HepG2 (cell line): ENCODE results near the gene RPTOR. TPM values are rescaled to one million over a fixed set of nuclear protein-coding genes. Genes with fewer than 3 reads are reported as not detected.

Experiments
- ATAC-seq: fragments of 200-7000 bp; cut with Tn5 transposase; 3 replicates; pipeline ENCODE4 v1.9.1; 2020; ENCODE audit warnings: mild to moderate bottlenecking, moderate library complexity
- BruUV-seq: library from RNA; stranded (reverse); fragments of 400-500 nt; replicated peaks from 2 replicates; lab custom pipeline; 2021; lab: Mats Ljungman, UMichigan
- CTCF ChIA-PET: fragments of 300-600 bp; formaldehyde crosslinking; extraction: SDS; loops from one replicate; lab custom pipeline; 2021; ENCODE audit warnings: low total read pairs, inconsistent platforms, low intra/inter-chr PET ratio; lab: Yijun Ruan, JAX
- POLR2A ChIA-PET: fragments of 350-600 bp; sonication (Branson Sonifier 250); formaldehyde crosslinking; loops from one replicate; lab custom pipeline; 2020; ENCODE audit warnings: antibody characterized with exemption, inconsistent platforms; lab: Yijun Ruan, JAX
- DNase-seq: peaks from one replicate; pipeline ENCODE4 v3.0.0-alpha.2; 2015; ENCODE audit warnings: low spot score
- FAIRE-seq: peaks from 3 replicates; lab custom pipeline; 2011; peaks lifted over from hg19 to GRCh38; lab: Jason Lieb, UNC
- H2AFZ ChIP-seq: one replicate; pipeline ENCODE4 v1.6.1; 2011; ENCODE audit warnings: low read length, inconsistent platforms
- H3K27ac ChIP-seq: fragments of 300-600 bp; 3 replicates; pipeline ENCODE4 v1.8.0; 2011; ENCODE audit warnings: mixed run types, mild to moderate bottlenecking, mixed read lengths, low read length, inconsistent platforms; ENCODE audit not compliant: insufficient read depth; ENCODE audit errors: extremely low read length
- H3K27me3 ChIP-seq, 2 experiments: fragments of 200-600 bp in 1 of 2; 2 replicates in 1 of 2; 3 replicates in 1 of 2; pipeline versions ENCODE4 v1.6.0 to v1.8.0; 2011; ENCODE audit warnings: low read length in 2 of 2, mild to moderate bottlenecking in 2 of 2, moderate library complexity in 2 of 2, inconsistent platforms in 1 of 2; ENCODE audit not compliant: insufficient read depth in 2 of 2, control insufficient read depth in 1 of 2
- H3K36me3 ChIP-seq, 2 experiments: fragments of 200-600 bp in 1 of 2; replicated peaks in 1 of 2; 2 replicates in 1 of 2; 3 replicates in 1 of 2; pipeline versions ENCODE4 v1.5.1 to v1.8.0; 2011; ENCODE audit warnings: low read length in 2 of 2, inconsistent platforms in 1 of 2; ENCODE audit not compliant: insufficient read depth in 2 of 2, control insufficient read depth in 1 of 2
- H3K4me1 ChIP-seq: 2 replicates; pipeline ENCODE4 v1.5.1; 2012; ENCODE audit warnings: low read length, inconsistent platforms; ENCODE audit not compliant: insufficient read depth
- H3K4me2 ChIP-seq: 2 replicates; pipeline ENCODE4 v1.6.0; 2011; ENCODE audit warnings: low read depth, low read length, inconsistent platforms
- H3K4me3 ChIP-seq, 3 experiments: fragments of 200-600 bp in 1 of 3; sonication (generic), shearing (Covaris generic) in 1 of 3; replicated peaks in 1 of 3; 2 replicates each; pipeline ENCODE4 v1.5.1; 2011 to 2016; ENCODE audit warnings: low read length in 3 of 3, inconsistent platforms in 2 of 3, low read depth in 2 of 3, mild to moderate bottlenecking in 2 of 3, control low read depth in 1 of 3, mixed read lengths in 1 of 3; ENCODE audit not compliant: insufficient read depth in 1 of 3
- H3K79me2 ChIP-seq: one replicate; pipeline ENCODE4 v1.6.1; 2011; ENCODE audit warnings: low read length, inconsistent platforms; ENCODE audit not compliant: insufficient read depth
- H3K9ac ChIP-seq: 2 replicates; pipeline ENCODE4 v1.6.0; 2011; ENCODE audit warnings: mild to moderate bottlenecking, low read depth, low read length, inconsistent platforms; ENCODE audit not compliant: insufficient read depth
- H3K9me3 ChIP-seq: 2 replicates; pipeline ENCODE4 v1.5.1; 2012; ENCODE audit warnings: mild to moderate bottlenecking, low read length
- H4K20me1 ChIP-seq: 2 replicates; pipeline ENCODE4 v1.6.0; 2011; ENCODE audit warnings: inconsistent platforms, mild to moderate bottlenecking, low read length, moderate library complexity; ENCODE audit not compliant: insufficient read depth
- AGO2 ChIP-seq: fragments of 200-400 bp; formaldehyde crosslinking; optimal IDR thresholded peaks from 2 replicates; pipeline ENCODE3; 2017; ENCODE audit warnings: mild to moderate bottlenecking, low read depth, low read length, moderate library complexity
- ZNF713 ChIP-seq: sonication (generic); formaldehyde crosslinking; IDR thresholded peaks from 2 replicates; pipeline ENCODE4 v1.4.0; 2020; ENCODE audit warnings: mild to moderate bottlenecking, missing genetic modification reagents
- WGBS: methylation state at CpG from one replicate; pipeline ENCODE4 v1.1.6; 2017; ENCODE audit warnings: low lambda C conversion rate; 5-methylcytosine and 5-hydroxymethylcytosine counted together
- in situ Hi-C: cut with HindIII; loops from 2 replicates; pipeline ENCODE4 v1.10.0; 2017; ENCODE audit warnings: low pct_unique_long_range_greater_than_20kb; ENCODE audit not compliant: extremely low pct_ligation_motif_present
- intact Hi-C: fragments of 100-400 bp; cut with micrococcal nuclease; formaldehyde crosslinking; loops from one replicate; pipeline ENCODE4 v1.10.0; 2022; ENCODE audit not compliant: unreplicated experiment
- polyA plus RNA-seq, 8 experiments: library from polyadenylated mRNA; depleted of rRNA in 3 of 8; stranded (reverse) in 7 of 8; unstranded in 1 of 8; fragments of >200 nt; fragmentation: Illumina TruSeq in 4 of 8; extraction: Trizol in 4 of 8; gene quantifications; 2 replicates each; pipeline versions ENCODE4 v1.2.1 to v1.2.3, GENCODE V29; 2011 to 2016; ENCODE audit warnings: low read depth in 4 of 8, missing spikeins in 1 of 8, mixed read lengths in 1 of 8; ENCODE audit not compliant: insufficient read depth in 1 of 8
- total RNA-seq, 5 experiments: library from RNA; depleted of rRNA; stranded (reverse); fragments of >200 nt; fragmentation: Illumina TruSeq; extraction: Trizol; gene quantifications; 2 replicates each; pipeline ENCODE4 v1.2.3, GENCODE V29; 2016; ENCODE audit warnings: low read depth in 1 of 5
- TF ChIP-seq, protein P1 (sequence below): sonication (generic); formaldehyde crosslinking; IDR thresholded peaks from 2 replicates; pipeline ENCODE4 v1.8.1; 2023; ENCODE audit warnings: mild to moderate bottlenecking, missing genetic modification reagents

Gene RPTOR
- total and polyA plus RNA-seq, 2 of the 13 experiments (the other 11 are each of a cell fraction or from before 2014, with no cell fraction given) = 6.6 to 25.3 TPM

DNA sequence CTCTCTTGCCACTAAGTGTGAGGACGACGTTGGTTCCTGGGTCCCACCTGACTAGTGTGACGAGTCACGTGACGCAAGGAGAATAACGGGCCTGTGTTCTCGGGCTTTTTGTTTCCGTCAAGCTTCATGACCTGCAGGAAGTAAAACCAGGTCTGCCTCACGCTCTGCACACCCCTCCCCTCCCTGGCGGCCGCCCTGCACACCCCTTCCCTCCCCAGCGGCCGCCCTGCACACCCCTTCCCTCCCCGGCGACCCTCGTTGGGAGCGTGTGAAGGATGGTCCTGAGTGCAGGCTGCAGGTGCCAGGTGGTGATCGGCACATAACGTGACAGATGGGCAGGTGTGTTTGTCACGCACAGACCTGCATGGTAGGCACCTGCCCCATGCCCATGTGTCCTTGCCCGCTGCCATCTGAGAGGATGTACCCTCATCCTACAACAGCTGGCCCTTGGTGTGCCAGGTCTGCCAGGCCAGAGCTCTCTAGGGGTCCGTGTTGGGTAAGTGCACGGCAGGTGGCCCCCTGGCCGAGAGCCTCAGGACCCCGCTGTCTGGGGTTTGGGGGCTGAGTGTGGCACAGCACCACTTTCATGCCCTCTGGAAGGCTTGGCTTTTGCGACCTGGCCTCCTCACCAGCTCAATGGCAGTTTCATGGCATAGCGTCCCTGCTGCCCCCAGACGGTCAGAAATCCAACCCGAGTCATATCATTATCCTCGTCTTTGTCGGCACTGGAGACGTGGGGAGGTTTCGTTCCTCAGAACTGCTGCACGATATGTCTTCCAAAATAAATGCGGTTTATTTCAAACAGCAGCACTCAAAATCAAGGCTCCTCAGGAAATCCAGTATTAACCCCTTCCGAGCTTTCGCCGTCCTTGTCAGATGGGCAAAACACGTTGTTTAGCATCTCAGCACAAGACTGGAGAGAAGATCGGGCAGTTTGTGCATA is 255.2 kb downstream of the RPTOR start:
- no peaks in the 10 kb centered on the region for H4K20me1 ChIP-seq
- no peaks in the 10 kb centered on the region for H3K4me1 ChIP-seq
- H3K9ac ChIP-seq = no peak overlapping the region
- no peak for FAIRE-seq
- BruUV-seq = no TSS peak
- ATAC-seq = no peak
- peaks cover 17 to 31% of the 10 kb centered on the region in 2 experiments; a peak in 3 of 5 replicates for H3K36me3 ChIP-seq
- TF ChIP-seq AGO2 = peak; percentile 29
- TF ChIP-seq, protein P1, sequence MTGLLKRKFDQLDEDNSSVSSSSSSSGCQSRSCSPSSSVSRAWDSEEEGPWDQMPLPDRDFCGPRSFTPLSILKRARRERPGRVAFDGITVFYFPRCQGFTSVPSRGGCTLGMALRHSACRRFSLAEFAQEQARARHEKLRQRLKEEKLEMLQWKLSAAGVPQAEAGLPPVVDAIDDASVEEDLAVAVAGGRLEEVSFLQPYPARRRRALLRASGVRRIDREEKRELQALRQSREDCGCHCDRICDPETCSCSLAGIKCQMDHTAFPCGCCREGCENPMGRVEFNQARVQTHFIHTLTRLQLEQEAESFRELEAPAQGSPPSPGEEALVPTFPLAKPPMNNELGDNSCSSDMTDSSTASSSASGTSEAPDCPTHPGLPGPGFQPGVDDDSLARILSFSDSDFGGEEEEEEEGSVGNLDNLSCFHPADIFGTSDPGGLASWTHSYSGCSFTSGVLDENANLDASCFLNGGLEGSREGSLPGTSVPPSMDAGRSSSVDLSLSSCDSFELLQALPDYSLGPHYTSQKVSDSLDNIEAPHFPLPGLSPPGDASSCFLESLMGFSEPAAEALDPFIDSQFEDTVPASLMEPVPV = no peak
- TF ChIP-seq ZNF713 = no peak
- H3K79me2 ChIP-seq = no peaks in the 10 kb centered on the region
- 94% methylated on average over 39 of the region's 40 CpGs for WGBS
- H3K9me3 ChIP-seq = no peaks in the 10 kb centered on the region
- ChIA-PET POLR2A (no interaction called here), CTCF (no interaction called here)
- no peak overlapping the region for H3K4me3 ChIP-seq
- no peaks in the 10 kb centered on the region for H3K27me3 ChIP-seq
- no peak overlapping the region for H2AFZ ChIP-seq
- H3K4me2 ChIP-seq = no peak overlapping the region
- no peak overlapping the region for H3K27ac ChIP-seq
- in situ Hi-C loops (no loop called here), intact Hi-C loops (no loop called here)
- no peak for DNase-seq
